Activated naive CD4-positive, alpha-beta T cell treated with anti-CD3 and anti-CD28 coated beads, Interleukin-2, amount 50 U/mL, for 72 hours (primary cell): ENCODE data around the gene CNGA1. TPM values are rescaled to one million over a fixed set of nuclear protein-coding genes. Genes with fewer than 3 reads are reported as not detected.

ENCODE experiments used
- ATAC-seq, 2 donors: fragments of 150-1000 bp; cut with Tn5 transposase; 2 replicates each; pipeline ENCODE4 v1.10.0; 2021; ENCODE audit warnings: mild to moderate bottlenecking in 2 of 2, moderate library complexity in 2 of 2
- DNase-seq, 2 donors: peaks; one replicate each; pipeline ENCODE4 v3.0.0; 2021 to 2022; ENCODE audit warnings: low spot score in 2 of 2
- H3K27ac Mint-ChIP-seq, 2 donors: one replicate each; pipeline ENCODE4 v1.8.0; 2022; ENCODE audit warnings: mild to moderate bottlenecking in 2 of 2, mixed read lengths in 2 of 2
- H3K36me3 Mint-ChIP-seq, 2 donors: one replicate each; pipeline ENCODE4 v1.8.0; 2022; ENCODE audit warnings: mixed read lengths in 2 of 2
- H3K9me3 Mint-ChIP-seq, 2 donors: one replicate each; pipeline ENCODE4 v1.8.0; 2022; ENCODE audit warnings: mixed read lengths in 2 of 2
- total RNA-seq, 2 donors: library from RNA; stranded (reverse); gene quantifications; one replicate each; pipeline ENCODE4 v1.2.3, GENCODE V29; 2022

Gene CNGA1
- total RNA-seq, 2 donors from 2014 or later: 0.27 to 0.55 TPM

DNA sequence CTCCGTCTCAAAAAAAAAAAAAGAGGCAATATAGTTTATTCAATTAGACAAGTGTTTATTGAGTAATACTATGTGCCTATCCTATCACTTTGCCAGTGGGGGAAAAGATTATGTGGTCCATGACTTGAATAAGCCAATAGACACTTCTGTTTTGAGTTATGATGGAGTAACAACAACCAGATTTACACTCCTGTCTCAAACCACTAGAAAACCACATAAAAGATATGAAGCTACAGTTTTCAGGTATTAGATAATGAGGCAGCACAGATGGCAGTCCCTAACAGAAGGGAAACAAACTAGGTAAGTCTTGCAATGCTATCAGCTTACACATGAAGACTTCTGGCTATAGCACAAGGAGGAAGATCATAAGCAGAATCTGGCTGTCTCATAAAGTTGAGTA lies 124.6 kb downstream of the CNGA1 start:
- Mint-ChIP-seq H3K36me3 (peaks cover 21 to 32% of the 10 kb centered on the region in 2 donors), H3K9me3 (no peaks in the 10 kb centered on the region), H3K27ac (peak overlapping the region; percentile 7 to 23)
- no peak for DNase-seq
- ATAC-seq: peak; percentile 28 to 95

Other genes with a start within 250 kb of the CNGA1 start
- gene CORIN, start 178.6 kb downstream of the CNGA1 start, total RNA-seq: under 1 TPM; 0.05 to 0.21 TPM
- gene NFXL1, start 102.1 kb downstream of the CNGA1 start, total RNA-seq: 10 to 100 TPM; 14.0 to 16.4 TPM
- gene NIPAL1, start 91 bp upstream of the CNGA1 start, total RNA-seq: 1 to 10 TPM; 1.3 to 3.9 TPM
- 10 to 100 TPM; 16.4 to 48.2 TPM for gene TXK, start 117.6 kb upstream of the CNGA1 start, total RNA-seq